WTC11 (cell line): ENCODE results near the gene JSRP1. TPM values are rescaled to one million over a fixed set of nuclear protein-coding genes. Genes with fewer than 3 reads are reported as not detected.

Experiments used
- ATAC-seq: fragments of 200-7000 bp; cut with Tn5 transposase; 2 replicates; pipeline ENCODE4 v1.10.0; 2021; ENCODE audit warnings: mild to moderate bottlenecking, moderate library complexity
- CTCF ChIA-PET: fragments of 300-600 bp; sonication (Branson Sonifier 250); formaldehyde crosslinking; loops from one replicate; lab custom pipeline; 2021; ENCODE audit warnings: antibody characterized with exemption; lab: Charles Lee
- POLR2A ChIA-PET: fragments of 350-600 bp; sonication (Branson Sonifier 250); formaldehyde crosslinking; loops from one replicate; lab custom pipeline; 2021; ENCODE audit warnings: antibody characterized with exemption; lab: Charles Lee
- DNase-seq: peaks from one replicate; pipeline ENCODE4 v3.0.0; 2021; ENCODE audit warnings: low spot score
- H3K27ac Mint-ChIP-seq: 2 replicates; pipeline ENCODE4 v1.8.0; 2021; ENCODE audit warnings: mixed read lengths
- H3K27me3 Mint-ChIP-seq: 2 replicates; pipeline ENCODE4 v1.8.0; 2021; ENCODE audit warnings: low read depth, mild to moderate bottlenecking, moderate library complexity, mixed read lengths
- H3K36me3 Mint-ChIP-seq: 2 replicates; pipeline ENCODE4 v1.8.0; 2021; ENCODE audit warnings: mixed read lengths
- H3K4me1 Mint-ChIP-seq: 2 replicates; pipeline ENCODE4 v1.8.0; 2022; ENCODE audit warnings: mixed read lengths
- H3K4me3 Mint-ChIP-seq: 2 replicates; pipeline ENCODE4 v1.8.0; 2021; ENCODE audit warnings: mild to moderate bottlenecking, moderate library complexity, mixed read lengths
- H3K9me3 Mint-ChIP-seq: 2 replicates; pipeline ENCODE4 v1.8.0; 2021; ENCODE audit warnings: mixed read lengths
- ERG ChIP-seq: fragments of 250-450 bp; sonication (Bioruptor Pico); IDR thresholded peaks from 2 replicates; pipeline ENCODE4 v1.8.0; 2021; ENCODE audit warnings: mild to moderate bottlenecking
- ESRRA ChIP-seq: sonication (generic); formaldehyde crosslinking; IDR thresholded peaks from 2 replicates; pipeline ENCODE4 v1.8.1; 2022; ENCODE audit warnings: mild to moderate bottlenecking, missing genetic modification reagents, borderline replicate concordance
- ETV6 ChIP-seq: sonication (generic); formaldehyde crosslinking; IDR thresholded peaks from 2 replicates; pipeline ENCODE4 v1.8.1; 2022; ENCODE audit warnings: mild to moderate bottlenecking, missing genetic modification reagents
- GABPB1 ChIP-seq: sonication (generic); formaldehyde crosslinking; IDR thresholded peaks from 2 replicates; pipeline ENCODE4 v1.8.1; 2023; ENCODE audit warnings: mild to moderate bottlenecking, missing genetic modification reagents
- IRF2 ChIP-seq: sonication (generic); formaldehyde crosslinking; IDR thresholded peaks from 2 replicates; pipeline ENCODE4 v1.8.0; 2022; ENCODE audit warnings: low read depth, missing genetic modification reagents, borderline replicate concordance
- JAZF1 ChIP-seq: fragments of 250-450 bp; sonication (Bioruptor Pico); IDR thresholded peaks from 2 replicates; pipeline ENCODE4 v1.9.0; 2021; ENCODE audit warnings: moderate library complexity, mild to moderate bottlenecking, inconsistent platforms
- JUN ChIP-seq: sonication (generic); formaldehyde crosslinking; IDR thresholded peaks from 2 replicates; pipeline ENCODE4 v1.8.0; 2023; ENCODE audit warnings: mild to moderate bottlenecking, missing genetic modification reagents
- KAT7 ChIP-seq: sonication (generic); formaldehyde crosslinking; IDR thresholded peaks from 2 replicates; pipeline ENCODE4 v1.8.1; 2023; ENCODE audit warnings: missing genetic modification reagents, mild to moderate bottlenecking, borderline replicate concordance
- NFYB ChIP-seq: sonication (generic); formaldehyde crosslinking; conservative IDR thresholded peaks from 2 replicates; pipeline ENCODE4 v1.8.0; 2022; ENCODE audit warnings: low read depth, missing genetic modification reagents
- NR3C1 ChIP-seq: sonication (generic); formaldehyde crosslinking; conservative IDR thresholded peaks from 2 replicates; pipeline ENCODE4 v1.8.1; 2023; ENCODE audit warnings: low read depth, mild to moderate bottlenecking, missing genetic modification reagents
- PRRX2 ChIP-seq: fragments of 250-450 bp; sonication (Bioruptor Pico); IDR thresholded peaks from 2 replicates; pipeline ENCODE4 v1.8.0; 2021; ENCODE audit warnings: mild to moderate bottlenecking
- RORB ChIP-seq: fragments of 250-450 bp; sonication (Bioruptor Pico); IDR thresholded peaks from 2 replicates; pipeline ENCODE4 v1.9.0; 2021; ENCODE audit warnings: mild to moderate bottlenecking
- TEAD1 ChIP-seq: sonication (generic); formaldehyde crosslinking; IDR thresholded peaks from 2 replicates; pipeline ENCODE4 v1.8.0; 2022; ENCODE audit warnings: mild to moderate bottlenecking, missing genetic modification reagents
- ZBTB21 ChIP-seq: sonication (generic); formaldehyde crosslinking; IDR thresholded peaks from 2 replicates; pipeline ENCODE4 v1.8.1; 2023; ENCODE audit warnings: mild to moderate bottlenecking, missing genetic modification reagents, borderline replicate concordance
- ZBTB43 ChIP-seq: sonication (generic); formaldehyde crosslinking; IDR thresholded peaks from 2 replicates; pipeline ENCODE4 v1.8.1; 2023; ENCODE audit warnings: mild to moderate bottlenecking, missing genetic modification reagents
- ZNF219 ChIP-seq: sonication (generic); formaldehyde crosslinking; IDR thresholded peaks from 2 replicates; pipeline ENCODE4 v1.8.0; 2023; ENCODE audit warnings: missing genetic modification reagents, mild to moderate bottlenecking, borderline replicate concordance
- ZNF232 ChIP-seq: sonication (generic); formaldehyde crosslinking; IDR thresholded peaks from 2 replicates; pipeline ENCODE4 v1.8.0; 2022; ENCODE audit warnings: mild to moderate bottlenecking, missing genetic modification reagents
- ZNF263 ChIP-seq: sonication (generic); formaldehyde crosslinking; IDR thresholded peaks from 2 replicates; pipeline ENCODE4 v1.8.1; 2022; ENCODE audit warnings: low read depth, mild to moderate bottlenecking, moderate library complexity, missing genetic modification reagents
- ZNF423 ChIP-seq: fragments of 250-450 bp; sonication (Bioruptor Pico); IDR thresholded peaks from 2 replicates; pipeline ENCODE4 v2.1.2; 2022; ENCODE audit warnings: mild to moderate bottlenecking, moderate library complexity
- ZNF671 ChIP-seq: fragments of 250-450 bp; sonication (Bioruptor Pico); IDR thresholded peaks from 2 replicates; pipeline ENCODE4 v1.8.0; 2021; ENCODE audit warnings: mild to moderate bottlenecking
- total RNA-seq: library from RNA; stranded (reverse); gene quantifications from 3 replicates; pipeline ENCODE4 v1.2.3, GENCODE V29; 2021
- TF ChIP-seq, protein P1 (sequence below): fragments of 250-450 bp; sonication (Bioruptor Pico); IDR thresholded peaks from 2 replicates; pipeline ENCODE4 v1.9.0; 2021; ENCODE audit warnings: mild to moderate bottlenecking
- TF ChIP-seq, protein P2 (sequence below): sonication (generic); formaldehyde crosslinking; IDR thresholded peaks from 2 replicates; pipeline ENCODE4 v1.8.1; 2023; ENCODE audit warnings: mild to moderate bottlenecking, missing genetic modification reagents, moderate library complexity
- TF ChIP-seq, protein P3 (sequence below): sonication (generic); formaldehyde crosslinking; IDR thresholded peaks from 2 replicates; pipeline ENCODE4 v1.8.0; 2022; ENCODE audit warnings: mild to moderate bottlenecking, missing genetic modification reagents

JSRP1 gene
- total RNA-seq, 1 experiment from 2014 or later = 0.33 TPM

- Mint-ChIP-seq H3K4me3 (peak overlapping the region; percentile 93), H3K36me3 (peaks cover 14% of the 10 kb centered on the region; the same call in 1 of the 2 replicates), H3K27ac (no peak overlapping the region), H3K27me3 (peaks cover 5% of the 10 kb centered on the region; the same call in 1 of the 2 replicates), H3K4me1 (peaks cover 38% of the 10 kb centered on the region)
- DNase-seq (no peak), ATAC-seq (no peak)
- POLR2A ChIA-PET = interaction anchor here (1.0 to 1.2 kb wide), 2 partner anchors 39 to 67 kb away, joined by 3 to 4 read pairs; no protein-coding TSS in a partner anchor
- CTCF ChIA-PET = interaction anchor here (0.6 to 1.5 kb wide), 19 partner anchors 10 to 323 kb away, joined by 3 to 11 read pairs (median 4); partner anchors contain the start of gene AMH
- TF ChIP-seq JUN (CRISPR knock-in tag) (peak; percentile 55; the same call in 1 of the 2 replicates), ZNF263 (CRISPR knock-in tag) (no peak), KAT7 (CRISPR knock-in tag) (0 out of 2 replicates have a peak, but pooled peaks have one; percentile 44), ZNF671 (CRISPR knock-in tag) (no peak)
- TF ChIP-seq, protein P1, sequence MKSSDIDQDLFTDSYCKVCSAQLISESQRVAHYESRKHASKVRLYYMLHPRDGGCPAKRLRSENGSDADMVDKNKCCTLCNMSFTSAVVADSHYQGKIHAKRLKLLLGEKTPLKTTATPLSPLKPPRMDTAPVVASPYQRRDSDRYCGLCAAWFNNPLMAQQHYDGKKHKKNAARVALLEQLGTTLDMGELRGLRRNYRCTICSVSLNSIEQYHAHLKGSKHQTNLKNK (CRISPR knock-in tag) = no peak
- TF ChIP-seq, all 79 proteins: peak for 2
- H3K9me3 Mint-ChIP-seq = no peaks in the 10 kb centered on the region
Measured at GRCh38 chr19:2236064-2236313, 20.2 kb downstream of the JSRP1 start.

GRCh38 chr19:2235381-2236063, 20.7 kb downstream of the JSRP1 start:
- peak; percentile 55 for TF ChIP-seq ZNF423 (CRISPR knock-in tag)
- no peak for TF ChIP-seq RORB
- 0 out of 2 replicates have a peak, but pooled peaks have one; percentile 51 for TF ChIP-seq ETV6 (CRISPR knock-in tag)
- TF ChIP-seq NR3C1 = no peak
- no peak for TF ChIP-seq IRF2 (CRISPR knock-in tag)
- no peak for TF ChIP-seq ZNF232
- no peak for TF ChIP-seq JAZF1 (CRISPR knock-in tag)
- Mint-ChIP-seq H3K4me1 (peaks cover 33% of the 10 kb centered on the region), H3K4me3 (peak overlapping the region; percentile 93), H3K36me3 (peaks cover 14% of the 10 kb centered on the region; the same call in 1 of the 2 replicates), H3K27me3 (peaks cover 5% of the 10 kb centered on the region; the same call in 1 of the 2 replicates), H3K9me3 (no peaks in the 10 kb centered on the region), H3K27ac (peak overlapping the region; percentile 90)
- ChIA-PET CTCF (interaction anchor here (0.6 to 2.2 kb wide), 21 partner anchors 9 to 324 kb away, joined by 3 to 11 read pairs (median 4); partner anchors contain the start of gene AMH), POLR2A (interaction anchor here (1.0 to 1.2 kb wide), 2 partner anchors 40 to 67 kb away, joined by 3 to 4 read pairs; no protein-coding TSS in a partner anchor)
- no peak for DNase-seq
- no peak for ATAC-seq

DNA sequence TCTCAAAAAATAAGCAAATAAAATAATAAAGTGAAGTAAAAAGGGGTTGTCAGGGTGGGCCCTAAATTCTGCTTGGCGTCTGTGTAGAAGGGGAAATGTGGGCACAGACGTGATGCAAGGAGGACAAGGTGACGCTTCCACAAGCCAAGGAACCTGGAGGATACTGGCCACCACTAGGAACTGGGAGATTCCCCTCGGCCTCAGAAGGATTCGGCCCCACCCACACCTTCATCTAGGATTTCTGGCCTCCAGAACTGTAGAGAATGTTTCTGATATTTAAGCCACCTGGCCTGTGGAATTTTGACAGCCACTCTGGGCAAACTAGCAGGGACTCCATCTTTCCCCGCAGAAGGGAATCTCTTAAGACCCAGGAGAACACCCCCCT, 21.2 kb downstream of the JSRP1 start:
- no peak for DNase-seq
- peak overlapping the region; percentile 93 for H3K4me3 Mint-ChIP-seq
- H3K4me1 Mint-ChIP-seq = peaks cover 29% of the 10 kb centered on the region
- POLR2A ChIA-PET = interaction anchor here (1.0 kb wide), 1 partner anchor 68 kb away, joined by 4 read pairs; no protein-coding TSS in a partner anchor
- peak overlapping the region; percentile 90 for H3K27ac Mint-ChIP-seq
- peaks cover 5% of the 10 kb centered on the region; the same call in 1 of the 2 replicates for H3K27me3 Mint-ChIP-seq
- ATAC-seq = no peak
- no peak for TF ChIP-seq NR3C1
- no peak for TF ChIP-seq ESRRA (CRISPR knock-in tag)
- TF ChIP-seq ERG = no peak
- no peak for TF ChIP-seq ZBTB43 (CRISPR knock-in tag)
- TF ChIP-seq PRRX2 (CRISPR knock-in tag) = no peak
- TF ChIP-seq ZBTB21 (CRISPR knock-in tag) = no peak
- TF ChIP-seq NFYB = no peak
- TF ChIP-seq ZNF263 (CRISPR knock-in tag) = no peak
- TF ChIP-seq TEAD1 (CRISPR knock-in tag) = no peak
- no peak for TF ChIP-seq GABPB1
- TF ChIP-seq, protein P2, sequence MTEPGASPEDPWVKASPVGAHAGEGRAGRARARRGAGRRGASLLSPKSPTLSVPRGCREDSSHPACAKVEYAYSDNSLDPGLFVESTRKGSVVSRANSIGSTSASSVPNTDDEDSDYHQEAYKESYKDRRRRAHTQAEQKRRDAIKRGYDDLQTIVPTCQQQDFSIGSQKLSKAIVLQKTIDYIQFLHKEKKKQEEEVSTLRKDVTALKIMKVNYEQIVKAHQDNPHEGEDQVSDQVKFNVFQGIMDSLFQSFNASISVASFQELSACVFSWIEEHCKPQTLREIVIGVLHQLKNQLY (CRISPR knock-in tag) = no peak
- TF ChIP-seq ZNF219 (CRISPR knock-in tag) = no peak
- TF ChIP-seq, protein P3, sequence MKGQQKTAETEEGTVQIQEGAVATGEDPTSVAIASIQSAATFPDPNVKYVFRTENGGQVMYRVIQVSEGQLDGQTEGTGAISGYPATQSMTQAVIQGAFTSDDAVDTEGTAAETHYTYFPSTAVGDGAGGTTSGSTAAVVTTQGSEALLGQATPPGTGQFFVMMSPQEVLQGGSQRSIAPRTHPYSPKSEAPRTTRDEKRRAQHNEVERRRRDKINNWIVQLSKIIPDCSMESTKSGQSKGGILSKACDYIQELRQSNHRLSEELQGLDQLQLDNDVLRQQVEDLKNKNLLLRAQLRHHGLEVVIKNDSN (CRISPR knock-in tag) = no peak
- H3K9me3 Mint-ChIP-seq = no peaks in the 10 kb centered on the region
- CTCF ChIA-PET = interaction anchor here (0.7 to 2.2 kb wide), 6 partner anchors 15 to 81 kb away, joined by 4 to 11 read pairs (median 6); partner anchors contain the start of gene AMH
- peaks cover 17% of the 10 kb centered on the region; the same call in 1 of the 2 replicates for H3K36me3 Mint-ChIP-seq
